DMS114 treated with DMSO at 0.1 percent for 48 hours (cell line): ENCODE results near the gene TMEM198.

Experiments used
- DNase-seq: peaks from one replicate; lab custom pipeline; 2025; ENCODE audit not compliant: unreplicated experiment; lab: John Stamatoyannopoulos, UW

The TMEM198 gene

GRCh38 chr2:219542931-219543595 lies 765 bp upstream of the TMEM198 start:
- DNase-seq: no peak

GRCh38 chr2:219544567-219544966 lies 739 bp downstream of the TMEM198 start:
- no peak for DNase-seq

GRCh38 chr2:219545295-219545942 lies 1.6 kb downstream of the TMEM198 start:
- DNase-seq: no peak

GRCh38 chr2:219545943-219546352 lies 2.1 kb downstream of the TMEM198 start:
- DNase-seq: no peak

- no peak for DNase-seq
Observed at GRCh38 chr2:219547621-219548020, 3.8 kb downstream of the TMEM198 start.

GRCh38 chr2:219548990-219549389 lies 5.2 kb downstream of the TMEM198 start:
- DNase-seq: no peak

GRCh38 chr2:219549619-219550018 lies 5.8 kb downstream of the TMEM198 start:
- DNase-seq: no peak

- peak; percentile 10 for DNase-seq
Observed at GRCh38 chr2:219551441-219552381, 7.9 kb downstream of the TMEM198 start.

- DNase-seq: peak; percentile 57
Observed at GRCh38 chr2:219552382-219553167, 8.7 kb downstream of the TMEM198 start.

GRCh38 chr2:219553168-219553417 lies 9.3 kb downstream of the TMEM198 start:
- no peak for DNase-seq

GRCh38 chr2:219553463-219553963 lies 9.7 kb downstream of the TMEM198 start:
- no peak for DNase-seq

- no peak for DNase-seq
Observed at GRCh38 chr2:219554350-219554749, 10.5 kb downstream of the TMEM198 start.

- DNase-seq: no peak
Observed at GRCh38 chr2:219555956-219556355, 12.1 kb downstream of the TMEM198 start.

- DNase-seq: no peak
Observed at GRCh38 chr2:219556413-219556812, 12.6 kb downstream of the TMEM198 start.

GRCh38 chr2:219557320-219557719 lies 13.5 kb downstream of the TMEM198 start:
- no peak for DNase-seq

- DNase-seq: no peak
Observed at GRCh38 chr2:219557791-219558785, 14.3 kb downstream of the TMEM198 start.

GRCh38 chr2:219559156-219559915 lies 15.5 kb downstream of the TMEM198 start:
- no peak for DNase-seq

GRCh38 chr2:219560037-219560892 lies 16.4 kb downstream of the TMEM198 start:
- DNase-seq: no peak
